Epidermal melanocyte (primary cell): ENCODE data around the gene ARHGAP6.
"Not testable (repeated sequence)": the region's sequence is repeated elsewhere in the genome, so short reads cannot be mapped to it uniquely, and the experiment has no call there.

Source experiments
- DNase-seq: peaks from one replicate; pipeline ENCODE4 v3.0.0; 2011; ENCODE audit warnings: low spot score; ENCODE audit not compliant: insufficient read length

ARHGAP6 gene

GRCh38 chrX:11528623-11529022 is 137.1 kb downstream of the ARHGAP6 start:
- DNase-seq: no peak

- no peak for DNase-seq
Observed at GRCh38 chrX:11525685-11526084, 140.0 kb downstream of the ARHGAP6 start.

- DNase-seq: not testable (repeated sequence)
Observed at GRCh38 chrX:11519234-11519633, 146.5 kb downstream of the ARHGAP6 start.

GRCh38 chrX:11509786-11510185 is 155.9 kb downstream of the ARHGAP6 start:
- DNase-seq: no peak

- no peak for DNase-seq
Observed at GRCh38 chrX:11504234-11504633, 161.5 kb downstream of the ARHGAP6 start.

GRCh38 chrX:11499076-11500044 is 166.4 kb downstream of the ARHGAP6 start:
- no peak for DNase-seq

GRCh38 chrX:11491375-11491774 is 174.3 kb downstream of the ARHGAP6 start:
- not testable (repeated sequence) for DNase-seq

GRCh38 chrX:11484290-11484689 is 181.4 kb downstream of the ARHGAP6 start:
- no peak for DNase-seq

GRCh38 chrX:11481035-11481434 is 184.7 kb downstream of the ARHGAP6 start:
- DNase-seq: no peak

- no peak for DNase-seq
Observed at GRCh38 chrX:11480626-11481025, 185.1 kb downstream of the ARHGAP6 start.

GRCh38 chrX:11478911-11479310 is 186.8 kb downstream of the ARHGAP6 start:
- DNase-seq: no peak

- DNase-seq: no peak
Observed at GRCh38 chrX:11478026-11478425, 187.7 kb downstream of the ARHGAP6 start.

- DNase-seq: no peak
Observed at GRCh38 chrX:11474576-11474975, 191.1 kb downstream of the ARHGAP6 start.

- DNase-seq: no peak
Observed at GRCh38 chrX:11474021-11474420, 191.7 kb downstream of the ARHGAP6 start.

- no peak for DNase-seq
Observed at GRCh38 chrX:11472879-11473278, 192.8 kb downstream of the ARHGAP6 start.

GRCh38 chrX:11472381-11472780 is 193.3 kb downstream of the ARHGAP6 start:
- DNase-seq: no peak

GRCh38 chrX:11470250-11470974 is 195.3 kb downstream of the ARHGAP6 start:
- DNase-seq: no peak

- DNase-seq: no peak
Observed at GRCh38 chrX:11465648-11466411, 199.9 kb downstream of the ARHGAP6 start.

- no peak for DNase-seq
Observed at GRCh38 chrX:11464836-11465463, 200.8 kb downstream of the ARHGAP6 start.

GRCh38 chrX:11464380-11464779 is 201.3 kb downstream of the ARHGAP6 start:
- no peak for DNase-seq

GRCh38 chrX:11462648-11463047 is 203.1 kb downstream of the ARHGAP6 start:
- DNase-seq: no peak
